ENCODE results near the gene PRUNE2.

GRCh38 chr9:76692458-76693129 is 213.3 kb downstream of the PRUNE2 start:
- TF ChIP-seq POLR2A (IDR thresholded peaks at IDR 0.05) (no peak), CTCF (IDR thresholded peaks at IDR 0.05) (no peak)

All from transverse colon (tissue), 3 donors.